Measurements from ENCODE around the gene SAMD14.

GRCh38 chr17:50120475-50121253 lies 9.3 kb downstream of the SAMD14 start:
- TF ChIP-seq BHLHE40 (IDR thresholded peaks at IDR 0.05; ENCODE audit: low read depth, low read length), result no peak
- TF ChIP-seq EP300 (IDR thresholded peaks at IDR 0.05), result no peak
- no peak for TF ChIP-seq MAX (IDR thresholded peaks at IDR 0.05)
- TF ChIP-seq ZFP36 (IDR thresholded peaks at IDR 0.05; ENCODE audit: borderline replicate concordance, partially characterized antibody), result no peak
- TF ChIP-seq CTCF (IDR thresholded peaks at IDR 0.05), result no peak
- no peak for TF ChIP-seq POLR2A (IDR thresholded peaks at IDR 0.05; ENCODE audit: low read length)
- no peak for TF ChIP-seq MYC (IDR thresholded peaks at IDR 0.05; ENCODE audit: borderline replicate concordance, low read length)
- no peak for TF ChIP-seq REST (IDR thresholded peaks at IDR 0.05)

Data from A549 (cell line).